Hepatocyte (in vitro differentiated cells): ENCODE measurements around the gene NAP1L5. TPM values are rescaled to one million over a fixed set of nuclear protein-coding genes. Genes with fewer than 3 reads are reported as not detected.

Experiments
- DNase-seq: peaks from one replicate; pipeline ENCODE4 v3.0.0-alpha.2; 2016; ENCODE audit warnings: low spot score
- H2AFZ ChIP-seq: fragments of 200-600 bp; sonication (generic); 2 replicates; pipeline ENCODE4 v1.6.0; 2016; ENCODE audit warnings: antibody characterized with exemption, mild to moderate bottlenecking
- H3K27ac ChIP-seq: fragments of 200-600 bp; sonication (generic); 2 replicates; pipeline ENCODE4 v1.5.1; 2016; ENCODE audit warnings: mild to moderate bottlenecking
- H3K27me3 ChIP-seq: fragments of 200-600 bp; sonication (generic); 2 replicates; pipeline ENCODE4 v1.6.1; 2016
- H3K36me3 ChIP-seq: fragments of 200-600 bp; sonication (generic); replicated peaks from 2 replicates; pipeline ENCODE4 v1.5.1; 2016; ENCODE audit warnings: low read depth; ENCODE audit not compliant: insufficient read depth
- H3K4me1 ChIP-seq: fragments of 200-600 bp; sonication (generic); 2 replicates; pipeline ENCODE4 v1.5.1; 2016; ENCODE audit warnings: mild to moderate bottlenecking, moderate library complexity; ENCODE audit not compliant: insufficient read depth
- H3K4me2 ChIP-seq: fragments of 200-600 bp; sonication (generic); 2 replicates; pipeline ENCODE4 v1.6.0; 2016
- H3K4me3 ChIP-seq: fragments of 200-600 bp; sonication (generic); 2 replicates; pipeline ENCODE4 v1.5.1; 2016; ENCODE audit warnings: mild to moderate bottlenecking
- H3K79me2 ChIP-seq: fragments of 200-600 bp; sonication (generic); 2 replicates; pipeline ENCODE4 v1.6.0; 2017; ENCODE audit warnings: mild to moderate bottlenecking
- H3K9me2 ChIP-seq: fragments of 200-600 bp; sonication (generic); replicated peaks from 2 replicates; pipeline ENCODE4 v1.6.0; 2017; ENCODE audit warnings: mild to moderate bottlenecking; ENCODE audit not compliant: insufficient read depth
- H3K9me3 ChIP-seq: fragments of 200-600 bp; sonication (generic); 2 replicates; pipeline ENCODE4 v1.5.1; 2016; ENCODE audit warnings: low read depth, mild to moderate bottlenecking
- H4K20me1 ChIP-seq: fragments of 200-600 bp; sonication (generic); 2 replicates; pipeline ENCODE4 v1.6.0; 2016; ENCODE audit warnings: mild to moderate bottlenecking; ENCODE audit not compliant: insufficient read depth, poor library complexity, severe bottlenecking
- EZH2 ChIP-seq: fragments of 200-600 bp; sonication (generic); IDR thresholded peaks from 2 replicates; pipeline ENCODE4 v1.6.1; 2016; ENCODE audit warnings: antibody characterized with exemption, mild to moderate bottlenecking, borderline replicate concordance
- EZH2phosphoT487 ChIP-seq: fragments of 200-600 bp; sonication (generic); IDR thresholded peaks from one replicate; pipeline ENCODE4 v1.6.1; 2018; ENCODE audit warnings: antibody characterized with exemption, mild to moderate bottlenecking, low read depth, moderate library complexity; ENCODE audit not compliant: unreplicated experiment, severe bottlenecking
- WGBS: methylation state at CpG from one replicate; pipeline ENCODE4 v1.1.6; 2016; ENCODE audit warnings: low lambda C conversion rate; ENCODE audit errors: missing lambda C conversion rate; 5-methylcytosine and 5-hydroxymethylcytosine counted together
- polyA plus RNA-seq: library from polyadenylated mRNA; unstranded; fragments of >200 nt; fragmentation: Nextera tagmentation; extraction: Ambion mirVana; gene quantifications from 2 replicates; pipeline ENCODE4 v1.2.1, GENCODE V29; 2016
- small RNA-seq: library from RNA; depleted of rRNA; stranded (forward); fragments of <200 nt; gene quantifications from one replicate; pipeline ENCODE3, GENCODE V24; 2014
- total RNA-seq: library from RNA; depleted of rRNA; stranded (reverse); fragments of >200 nt; gene quantifications from 2 replicates; pipeline ENCODE4 v1.2.3, GENCODE V29; 2014
- TF ChIP-seq, protein P1 (sequence below): fragments of 200-600 bp; sonication (generic); IDR thresholded peaks from 2 replicates; pipeline ENCODE4 v1.5.1; 2016; ENCODE audit warnings: antibody characterized with exemption, mild to moderate bottlenecking; ENCODE audit not compliant: poor library complexity

The NAP1L5 gene
- total and polyA plus RNA-seq, 2 experiments from 2014 or later: 7.4 to 8.0 TPM

DNA sequence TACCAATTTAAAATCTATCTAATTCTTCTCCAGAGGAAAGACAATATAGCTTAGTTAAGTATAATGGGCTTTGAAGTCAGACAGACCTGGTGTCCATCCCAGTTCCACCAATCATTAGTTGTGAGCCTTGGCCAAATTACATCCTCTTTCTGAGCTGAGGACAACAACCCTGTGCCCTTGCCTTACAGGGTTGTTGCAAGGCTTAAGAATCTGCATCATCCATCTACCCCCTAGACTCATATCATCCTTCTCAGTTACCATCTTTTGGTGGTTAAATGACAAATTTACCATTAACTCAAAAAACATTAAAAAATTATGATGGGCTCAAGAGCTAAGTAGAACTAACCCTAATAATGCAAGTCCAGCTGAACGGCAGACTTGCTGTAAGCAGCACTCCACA, 51.6 kb downstream of the NAP1L5 start:
- no peaks in the 10 kb centered on the region for H3K4me1 ChIP-seq
- H3K36me3 ChIP-seq: no peaks in the 10 kb centered on the region
- TF ChIP-seq, protein P1, sequence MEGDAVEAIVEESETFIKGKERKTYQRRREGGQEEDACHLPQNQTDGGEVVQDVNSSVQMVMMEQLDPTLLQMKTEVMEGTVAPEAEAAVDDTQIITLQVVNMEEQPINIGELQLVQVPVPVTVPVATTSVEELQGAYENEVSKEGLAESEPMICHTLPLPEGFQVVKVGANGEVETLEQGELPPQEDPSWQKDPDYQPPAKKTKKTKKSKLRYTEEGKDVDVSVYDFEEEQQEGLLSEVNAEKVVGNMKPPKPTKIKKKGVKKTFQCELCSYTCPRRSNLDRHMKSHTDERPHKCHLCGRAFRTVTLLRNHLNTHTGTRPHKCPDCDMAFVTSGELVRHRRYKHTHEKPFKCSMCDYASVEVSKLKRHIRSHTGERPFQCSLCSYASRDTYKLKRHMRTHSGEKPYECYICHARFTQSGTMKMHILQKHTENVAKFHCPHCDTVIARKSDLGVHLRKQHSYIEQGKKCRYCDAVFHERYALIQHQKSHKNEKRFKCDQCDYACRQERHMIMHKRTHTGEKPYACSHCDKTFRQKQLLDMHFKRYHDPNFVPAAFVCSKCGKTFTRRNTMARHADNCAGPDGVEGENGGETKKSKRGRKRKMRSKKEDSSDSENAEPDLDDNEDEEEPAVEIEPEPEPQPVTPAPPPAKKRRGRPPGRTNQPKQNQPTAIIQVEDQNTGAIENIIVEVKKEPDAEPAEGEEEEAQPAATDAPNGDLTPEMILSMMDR: no peak
- TF ChIP-seq EZH2 (no peak), EZH2phosphoT487 (no peak)
- no peak overlapping the region for H3K4me3 ChIP-seq
- no peaks in the 10 kb centered on the region for H3K9me2 ChIP-seq
- H3K27me3 ChIP-seq: no peaks in the 10 kb centered on the region
- DNase-seq: no peak
- no peak overlapping the region for H2AFZ ChIP-seq
- H3K4me2 ChIP-seq: no peak overlapping the region
- H4K20me1 ChIP-seq: no peaks in the 10 kb centered on the region
- H3K79me2 ChIP-seq: no peaks in the 10 kb centered on the region
- H3K27ac ChIP-seq: no peak overlapping the region
- no peaks in the 10 kb centered on the region for H3K9me3 ChIP-seq
- 100% methylated on average over 1 of the region's 1 CpG for WGBS

Small RNAs within 50 kb of the gene (small RNA-seq; reads per million reads assigned to genes)
- gene RF02115 (not detected), gene RNU6-33P (not detected)

Other genes starting within 250 kb of the NAP1L5 start
- gene HERC5, start 240.7 kb downstream of the NAP1L5 start, total RNA-seq: 2.4 and 2.8 TPM in 2 replicates
- gene HERC5, start 240.7 kb downstream of the NAP1L5 start, polyA plus RNA-seq: 1.7 and 2.2 TPM in 2 replicates
- 134 and 139 TPM in 2 replicates for gene PYURF, start 174.1 kb downstream of the NAP1L5 start, total RNA-seq
- gene PYURF, start 174.1 kb downstream of the NAP1L5 start, polyA plus RNA-seq: 119 and 135 TPM in 2 replicates
- 11.3 and 13.2 TPM in 2 replicates for gene HERC3, start 105.3 kb downstream of the NAP1L5 start, total RNA-seq
- gene HERC3, start 105.3 kb downstream of the NAP1L5 start, polyA plus RNA-seq: 8.6 and 11.7 TPM in 2 replicates